Erythroblast (primary cell): ENCODE data around the gene C17orf75.
"Not testable (repeated sequence)": the region's sequence is repeated elsewhere in the genome, so short reads cannot be mapped to it uniquely, and the experiment has no call there.

Source experiments
- DNase-seq, 2 experiments: peaks; one replicate each; lab custom pipeline; 2025; lab: John Stamatoyannopoulos, UW
- GATA1 ChIP-seq: IDR thresholded peaks from 2 replicates; pipeline ENCODE4 v1.6.1; 2011; ENCODE audit warnings: low read depth, mild to moderate bottlenecking, control low read depth, low read length, moderate library complexity
- POLR2A ChIP-seq: IDR thresholded peaks from 2 replicates; pipeline ENCODE4 v1.6.1; 2011; ENCODE audit warnings: mild to moderate bottlenecking, low read length

The C17orf75 gene

GRCh38 chr17:32355649-32356377 lies 13.8 kb upstream of the C17orf75 start:
- no peak for DNase-seq
- TF ChIP-seq GATA1 (no peak), POLR2A (no peak)

GRCh38 chr17:32352734-32353133 lies 10.8 kb upstream of the C17orf75 start:
- DNase-seq: not testable (repeated sequence)

GRCh38 chr17:32350666-32351418 lies 8.9 kb upstream of the C17orf75 start:
- TF ChIP-seq POLR2A: no peak
- TF ChIP-seq GATA1: no peak
- peak; percentile 85 to 86 for DNase-seq

GRCh38 chr17:32349854-32350665 lies 8.1 kb upstream of the C17orf75 start, which contains the start of gene ZNF207:
ZNF207 (plus strand) TSS chr17:32350157; CDS start chr17:32350286, 129 bp downstream.
- TF ChIP-seq GATA1 (no peak), POLR2A (peak; percentile 99)
- DNase-seq: peak; percentile 98 to 99

GRCh38 chr17:32349503-32349853 lies 7.5 kb upstream of the C17orf75 start:
- DNase-seq: peak in 1 of 2 experiments; percentile 72
- no peak for TF ChIP-seq GATA1
- no peak for TF ChIP-seq POLR2A

GRCh38 chr17:32348483-32348800 lies 6.5 kb upstream of the C17orf75 start:
- DNase-seq: peak in 1 of 2 experiments; percentile 81
- peak; percentile 47 for TF ChIP-seq POLR2A
- TF ChIP-seq GATA1: no peak

GRCh38 chr17:32345951-32346600 lies 4.1 kb upstream of the C17orf75 start:
- TF ChIP-seq POLR2A: no peak
- no peak for TF ChIP-seq GATA1
- peak; percentile 55 to 76 for DNase-seq

- DNase-seq: peak; percentile 23 to 35
- TF ChIP-seq GATA1 (no peak), POLR2A (no peak)
Measured at GRCh38 chr17:32342603-32343325, 791 bp upstream of the C17orf75 start.

GRCh38 chr17:32341141-32341856 lies 674 bp downstream of the C17orf75 start:
- DNase-seq: peak; percentile 61 to 72

GRCh38 chr17:32335687-32336086 lies 6.3 kb downstream of the C17orf75 start:
- TF ChIP-seq GATA1: no peak
- no peak for TF ChIP-seq POLR2A

More at GRCh38 chr17:32341141-32341856, 674 bp downstream of the C17orf75 start:
- TF ChIP-seq GATA1 (no peak), POLR2A (peak; percentile 30)

GRCh38 chr17:32335046-32335445 lies 6.9 kb downstream of the C17orf75 start:
- no peak for DNase-seq
- TF ChIP-seq POLR2A: no peak
- no peak for TF ChIP-seq GATA1

More at GRCh38 chr17:32335687-32336086, 6.3 kb downstream of the C17orf75 start:
- no peak for DNase-seq

- no peak for DNase-seq
- TF ChIP-seq POLR2A (no peak), GATA1 (no peak)
Measured at GRCh38 chr17:32333187-32333586, 8.8 kb downstream of the C17orf75 start.
